ENCODE measurements around the gene DKK3. TPM values are rescaled to one million over a fixed set of nuclear protein-coding genes. Genes with fewer than 3 reads are reported as not detected.

Gene DKK3
- total RNA-seq, 1 donor from 2014 or later = 67.7 TPM

DNA sequence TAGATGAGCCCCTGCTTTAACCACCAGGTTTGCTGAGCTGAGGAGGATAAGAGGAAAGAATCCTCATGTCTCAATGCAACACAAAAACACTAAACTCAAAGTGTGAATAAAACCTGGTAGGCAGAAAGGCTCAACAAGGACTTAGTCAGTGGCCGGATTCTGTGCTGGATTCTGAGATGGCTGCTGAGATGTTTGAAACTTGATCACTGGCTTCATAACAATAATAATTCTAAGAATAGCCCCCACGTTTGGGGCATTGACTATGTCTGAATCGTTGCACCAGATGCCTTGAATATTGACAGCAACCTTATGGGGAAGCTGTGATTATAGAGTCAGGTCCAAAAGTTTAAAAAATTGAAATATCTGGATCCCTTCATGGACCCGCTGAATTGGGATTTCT, 4.6 kb downstream of the DKK3 start:
- DNase-seq = no peak

DNA sequence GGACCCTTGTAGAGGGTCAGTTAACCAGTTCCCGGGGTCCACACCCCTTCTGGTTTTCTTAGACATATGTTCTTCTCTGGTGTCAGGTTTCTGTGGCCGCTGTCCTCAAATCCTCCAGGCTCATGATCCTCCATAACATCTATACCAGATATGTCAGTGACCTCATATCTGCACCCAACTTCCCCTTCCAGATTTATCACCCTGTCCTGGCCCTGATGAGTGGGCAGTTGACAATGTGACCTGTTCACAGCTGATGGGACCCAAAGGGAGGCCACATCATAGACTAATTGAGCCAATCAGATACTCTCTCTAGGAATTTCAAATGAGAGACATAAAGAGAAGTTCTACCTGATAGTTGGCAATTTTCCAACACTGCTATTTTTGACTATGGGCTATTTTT, 5.1 kb downstream of the DKK3 start:
- DNase-seq = no peak

DNA sequence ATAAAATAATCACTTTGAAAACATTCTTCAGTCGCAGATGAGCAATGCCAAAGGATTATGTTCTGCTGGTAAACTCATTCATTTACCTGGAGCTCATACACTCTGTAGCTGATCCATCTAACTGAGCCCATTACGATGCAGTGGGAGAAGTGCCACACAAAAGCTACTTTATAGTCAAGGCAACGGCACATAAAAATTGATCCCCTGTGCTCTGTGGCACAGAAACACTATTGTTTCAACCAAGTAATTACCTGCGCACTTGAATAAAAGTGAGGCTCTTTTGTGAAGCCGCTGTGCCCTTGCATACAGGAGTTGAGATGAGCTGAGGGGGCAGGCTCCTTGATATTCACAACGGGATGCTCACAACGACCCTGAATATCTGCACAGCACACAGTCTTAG, 7.2 kb downstream of the DKK3 start:
- DNase-seq = no peak

GRCh38 chr11:11998091-11998781, 10.2 kb downstream of the DKK3 start:
- no peak for DNase-seq

DNA sequence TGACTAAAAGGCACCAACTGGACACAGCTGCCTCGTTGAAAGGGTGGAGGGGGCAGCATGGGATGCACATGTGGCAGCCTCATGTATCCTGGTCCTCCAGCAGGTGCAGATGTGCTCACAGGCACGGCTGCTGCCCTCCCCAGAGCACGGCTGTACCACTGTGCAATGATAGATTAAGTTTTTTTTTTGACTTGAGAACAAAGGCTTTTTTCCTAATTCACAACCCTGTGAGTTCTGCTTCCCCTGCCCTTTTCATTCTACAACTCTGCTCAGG, 11.4 kb downstream of the DKK3 start:
- no peak for DNase-seq

GRCh38 chr11:11996321-11997048, 11.9 kb downstream of the DKK3 start:
- no peak for DNase-seq

DNA sequence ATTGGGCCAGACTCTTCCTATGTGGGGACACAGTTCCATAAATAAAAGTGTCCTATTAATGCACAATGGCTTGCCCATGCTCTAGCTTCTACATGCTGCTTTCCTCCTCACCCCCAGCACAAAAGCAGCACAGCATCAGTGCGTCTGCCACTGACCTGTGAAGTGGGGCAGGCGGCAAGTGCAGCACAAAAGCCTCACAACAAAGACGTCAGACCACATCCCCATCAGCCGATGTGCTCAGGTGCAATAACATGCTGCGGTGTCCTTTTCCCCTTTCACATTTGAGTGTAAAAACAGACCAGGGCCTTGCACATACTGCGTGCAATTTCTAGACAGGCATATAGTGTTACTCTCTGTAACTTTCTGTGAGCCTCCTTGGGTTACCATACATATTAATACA, 12.8 kb downstream of the DKK3 start:
- DNase-seq = no peak

GRCh38 chr11:11993839-11994238, 14.6 kb downstream of the DKK3 start:
- DNase-seq = no peak

- DNase-seq = no peak
Observed at GRCh38 chr11:11992257-11993212, 15.9 kb downstream of the DKK3 start.

- peak; percentile 75 for DNase-seq
Observed at GRCh38 chr11:11989774-11990744, 18.4 kb downstream of the DKK3 start.

GRCh38 chr11:11988681-11989261, 19.7 kb downstream of the DKK3 start:
- DNase-seq = no peak

- no peak for DNase-seq
Observed at GRCh38 chr11:11988099-11988651, 20.3 kb downstream of the DKK3 start.

DNA sequence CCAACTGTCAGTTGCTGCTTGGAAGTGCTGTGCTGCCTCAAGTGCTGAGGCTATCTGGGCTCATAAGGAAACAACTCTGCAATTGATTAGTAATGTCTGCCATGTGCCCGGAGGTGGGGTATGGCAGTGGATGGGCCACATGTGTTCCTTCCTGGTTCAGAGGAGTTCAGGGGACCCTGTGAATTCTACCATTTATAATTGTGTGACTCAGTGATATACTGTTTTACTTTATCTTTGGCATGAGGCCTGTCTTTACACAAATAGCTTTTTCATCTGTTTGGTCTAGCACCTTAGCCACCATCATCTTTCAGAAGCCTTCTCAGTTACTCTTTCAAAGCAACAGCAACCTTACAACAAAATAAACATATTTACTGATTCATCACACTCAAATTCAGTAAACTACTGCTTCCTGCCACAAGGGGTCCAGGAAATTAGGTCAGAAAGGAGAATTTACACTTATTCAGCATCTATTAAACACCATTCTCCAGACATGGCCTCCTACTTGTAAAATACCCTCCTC, 20.9 kb downstream of the DKK3 start:
- no peak for DNase-seq

DNA sequence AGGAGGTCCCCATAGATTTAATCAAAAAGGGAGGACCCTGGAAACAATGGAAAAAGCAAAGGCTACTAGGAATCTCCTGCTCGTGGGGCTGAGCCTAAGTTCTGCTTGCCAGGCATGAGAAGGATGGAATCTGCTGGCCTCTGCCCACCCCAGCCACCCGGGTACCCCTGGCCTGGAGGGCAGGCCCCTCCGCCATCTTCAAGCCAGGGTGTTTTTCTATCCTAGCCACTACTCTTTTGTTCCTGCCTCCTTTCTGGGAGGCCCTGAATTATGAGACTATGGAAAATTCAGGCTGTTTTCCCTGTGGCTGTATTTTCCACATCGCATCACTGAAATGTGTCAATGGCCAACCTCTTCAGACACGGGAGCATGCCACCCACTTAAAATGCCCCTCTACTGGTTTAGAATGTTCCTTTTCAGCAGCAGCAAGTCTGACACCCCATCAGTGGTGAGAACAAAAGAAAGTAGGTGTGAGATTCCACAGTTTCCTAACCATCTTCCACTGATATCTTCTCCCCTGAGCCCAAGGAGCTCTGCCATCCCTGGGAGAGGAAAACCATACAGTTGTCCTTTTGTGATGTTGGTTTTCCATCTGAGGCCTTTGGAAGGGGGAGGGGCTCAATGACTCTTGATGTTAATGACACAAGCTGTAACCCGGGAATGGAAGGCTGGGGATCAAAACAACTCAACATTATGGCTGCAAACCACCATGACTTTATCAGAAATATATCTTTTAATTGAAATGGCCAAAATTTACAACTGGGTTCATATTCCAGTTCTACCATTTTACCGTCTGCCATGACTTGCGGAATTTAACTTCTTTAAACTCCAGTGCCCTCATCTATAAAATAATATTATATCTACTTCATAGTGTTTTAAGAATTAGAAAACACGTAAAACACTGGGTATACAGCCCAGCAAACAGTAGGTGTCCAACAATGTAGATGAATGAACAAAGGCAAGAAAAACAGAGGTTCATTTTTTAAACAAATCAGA, 22.2 kb downstream of the DKK3 start:
- DNase-seq = no peak

DNA sequence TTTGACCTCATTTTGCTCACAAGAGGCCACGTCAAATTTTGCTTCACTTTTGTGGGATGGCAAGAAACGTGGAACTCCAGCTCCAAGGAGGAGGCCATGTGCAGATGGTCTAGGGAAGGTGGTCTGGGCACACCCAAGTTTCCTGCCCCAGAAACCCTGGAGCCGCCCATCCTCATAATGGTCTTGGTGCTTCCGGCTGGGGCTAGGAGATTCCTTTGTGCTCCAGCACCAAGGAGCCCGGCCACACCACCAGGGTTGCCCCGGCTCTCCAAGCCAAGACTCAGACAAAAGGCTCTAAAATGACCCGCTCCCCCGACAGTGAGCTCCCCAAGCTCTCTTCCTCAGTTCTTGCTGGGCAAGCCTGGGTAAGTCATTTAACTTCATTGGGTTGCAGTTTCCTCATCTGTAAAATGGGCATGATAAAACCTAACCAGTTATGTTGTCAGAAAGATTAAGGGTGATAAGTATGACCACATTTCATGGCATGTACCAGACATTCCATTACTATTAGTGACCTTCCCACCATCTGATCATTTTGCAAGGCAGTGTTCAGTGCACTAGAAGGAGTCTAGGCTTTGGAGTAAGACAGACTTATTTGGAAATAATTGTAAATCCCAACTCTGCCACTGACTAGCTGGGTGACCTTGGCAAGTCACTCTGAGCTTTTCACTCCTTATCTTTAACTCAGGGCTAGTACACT, 23.3 kb downstream of the DKK3 start:
- DNase-seq = no peak

DNA sequence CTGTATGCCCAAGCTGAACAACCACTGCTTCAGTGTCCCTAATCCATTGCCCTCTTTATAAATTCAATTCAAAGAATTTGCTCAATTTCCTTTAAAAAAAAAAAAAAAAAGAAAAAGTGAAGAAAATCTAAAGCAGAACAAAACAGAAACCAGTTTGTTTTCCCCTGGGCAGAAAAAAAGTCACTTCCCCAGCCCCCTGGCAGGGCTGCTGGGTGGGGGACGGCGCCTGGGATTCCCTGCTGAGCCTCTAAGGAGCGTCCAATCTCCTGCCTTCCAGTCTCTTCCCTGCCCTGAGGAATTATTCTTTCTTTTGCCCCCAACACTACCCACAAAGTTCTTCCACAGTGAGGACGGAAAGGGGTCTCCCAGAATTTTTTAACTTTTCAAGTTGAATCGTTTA, 23.9 kb downstream of the DKK3 start:
- no peak for DNase-seq

- no peak for DNase-seq
Observed at GRCh38 chr11:11983427-11983826, 25.0 kb downstream of the DKK3 start.

DNA sequence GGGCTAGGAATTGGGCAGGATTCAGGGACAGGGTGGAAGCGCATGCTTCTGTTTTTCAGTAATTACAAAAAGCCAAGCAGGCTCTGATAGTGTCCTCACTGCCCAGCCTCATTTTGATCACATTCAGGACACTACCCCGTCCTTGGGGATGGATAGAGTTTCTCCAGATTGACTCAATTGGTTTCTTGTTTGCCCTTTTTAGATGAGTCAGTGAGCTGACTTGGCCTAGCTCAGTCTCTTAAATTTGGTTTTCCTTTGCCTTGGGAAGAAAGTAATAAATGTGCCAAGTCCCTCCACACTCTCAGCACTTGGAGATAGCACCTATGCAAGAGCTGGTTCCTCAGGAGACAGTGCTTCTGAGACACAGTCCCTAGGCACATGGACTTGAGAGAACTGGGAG, 25.5 kb downstream of the DKK3 start:
- DNase-seq = no peak

DNA sequence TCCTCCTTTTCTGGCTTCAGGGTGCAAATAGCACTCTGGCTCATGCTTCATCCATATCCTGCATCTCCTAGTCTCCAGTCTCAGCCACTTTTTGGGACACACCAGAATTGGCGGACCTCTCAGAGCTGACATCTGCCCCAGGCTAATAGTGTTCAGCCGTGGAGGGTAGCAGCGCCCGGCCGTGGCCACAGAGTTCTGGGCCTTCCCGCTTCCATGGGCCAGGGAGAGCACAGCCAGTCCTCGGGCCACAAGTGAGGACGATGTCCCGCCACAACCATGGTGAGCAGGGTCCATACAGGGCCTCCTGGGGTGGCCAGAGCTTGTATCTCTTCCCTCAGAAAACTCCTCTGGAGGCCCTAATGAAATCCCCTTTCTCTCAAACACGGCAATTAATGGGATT, 26.0 kb downstream of the DKK3 start:
- DNase-seq = no peak
